ENCODE measurements around the gene DNAJC16. TPM values are rescaled to one million over a fixed set of nuclear protein-coding genes. Genes with fewer than 3 reads are reported as not detected.

DNAJC16 gene
- polyA plus RNA-seq, 12 donors, result 12.2 to 20.4 (median 16.6) TPM; not detected in 1

GRCh38 chr1:15618655-15619525, 92.2 kb downstream of the DNAJC16 start:
- no peak for DNase-seq

- DNase-seq, result no peak
These were observed 93.5 kb downstream of the DNAJC16 start for GRCh38 chr1:15620155-15620545.

GRCh38 chr1:15620902-15621682, 94.4 kb downstream of the DNAJC16 start:
- no peak for DNase-seq

- no peak for DNase-seq
These were observed 95.3 kb downstream of the DNAJC16 start for GRCh38 chr1:15621975-15622374.

- no peak for DNase-seq
These were observed 96.2 kb downstream of the DNAJC16 start for GRCh38 chr1:15622712-15623373.

GRCh38 chr1:15623435-15623834, 96.8 kb downstream of the DNAJC16 start:
- no peak for DNase-seq

GRCh38 chr1:15624133-15624714, 97.6 kb downstream of the DNAJC16 start:
- DNase-seq, result no peak

GRCh38 chr1:15625056-15625917, 98.6 kb downstream of the DNAJC16 start:
- no peak for DNase-seq

Other genes with a start within 250 kb of the DNAJC16 start
- gene EFHD2, start 117.0 kb upstream of the DNAJC16 start, polyA plus RNA-seq (ENCODE audit: insufficient read length in 12 of 12), result 10 to 100 TPM in 11 of 12 donors, not detected in 1; 19.1 to 46.5 (median 25.0) TPM
- 1 to 10 TPM in 1 of 12 donors, under 1 TPM in 9, not detected in 2; 0.18 to 1.4 (median 0.63) TPM for gene CTRC, start 88.4 kb upstream of the DNAJC16 start, polyA plus RNA-seq (ENCODE audit: insufficient read length in 12 of 12)
- gene CELA2A, start 70.1 kb upstream of the DNAJC16 start, polyA plus RNA-seq (ENCODE audit: insufficient read length in 12 of 12), result under 1 TPM in 4 of 12 donors, not detected in 8; 0.20 to 0.54 (median 0.37) TPM
- gene CELA2B, start 50.7 kb upstream of the DNAJC16 start, polyA plus RNA-seq (ENCODE audit: insufficient read length in 12 of 12), result 1 to 10 TPM in 10 of 12 donors, not detected in 2; 1.4 to 5.5 (median 3.4) TPM
- 10 to 100 TPM in 11 of 12 donors, not detected in 1; 13.2 to 20.0 (median 17.6) TPM for gene CASP9, start 2.6 kb upstream of the DNAJC16 start, polyA plus RNA-seq (ENCODE audit: insufficient read length in 12 of 12)
- gene AGMAT, start 58.2 kb downstream of the DNAJC16 start, polyA plus RNA-seq (ENCODE audit: insufficient read length in 12 of 12), result 1 to 10 TPM in 11 of 12 donors, not detected in 1; 1.2 to 5.6 (median 3.9) TPM
- gene DDI2, start 90.6 kb downstream of the DNAJC16 start, polyA plus RNA-seq (ENCODE audit: insufficient read length in 12 of 12), result 10 to 100 TPM in 11 of 12 donors, not detected in 1; 19.6 to 27.3 (median 25.7) TPM
- 10 to 100 TPM in 11 of 12 donors, not detected in 1; 36.4 to 62.2 (median 50.9) TPM for gene PLEKHM2, start 157.5 kb downstream of the DNAJC16 start, polyA plus RNA-seq (ENCODE audit: insufficient read length in 12 of 12)
- gene SLC25A34, start 209.4 kb downstream of the DNAJC16 start, polyA plus RNA-seq (ENCODE audit: insufficient read length in 12 of 12), result 1 to 10 TPM in 10 of 12 donors, not detected in 2; 2.8 to 7.8 (median 4.4) TPM
- gene TMEM82, start 215.7 kb downstream of the DNAJC16 start, polyA plus RNA-seq (ENCODE audit: insufficient read length in 12 of 12), result not detected
- 10 to 100 TPM in 11 of 12 donors, not detected in 1; 14.3 to 85.7 (median 31.6) TPM for gene FBLIM1, start 231.9 kb downstream of the DNAJC16 start, polyA plus RNA-seq (ENCODE audit: insufficient read length in 12 of 12)

Data from muscle of arm (tissue), 12 donors.